Measurements from ENCODE around the gene TM6SF1.

Gene TM6SF1

GRCh38 chr15:83185561-83185960 lies 78.1 kb downstream of the TM6SF1 start:
- Histone ChIP-seq H3K27me3 (replicated peaks; ENCODE audit: control insufficient read depth, insufficient read depth, low read length) (no peaks in the 10 kb centered on the region), H3K36me3 (ENCODE audit: control insufficient read depth, insufficient read depth, low read length) (no peaks in the 10 kb centered on the region; the same call in 1 of the 2 replicates), H3K4me3 (replicated peaks; ENCODE audit: low read depth, low read length) (no peak overlapping the region)
- no peak for TF ChIP-seq CTCF (IDR thresholded peaks at IDR 0.05; ENCODE audit: insufficient read depth, low read length, poor library complexity, severe bottlenecking)
- DNase-seq (ENCODE audit: extremely low read depth, insufficient read length), result no peak
